GM19468 (cell line): ENCODE data around the gene SLC39A3.

Experiments
- ATAC-seq: cut with Tn5 transposase; IDR thresholded peaks from one replicate; pipeline ENCODE4 v1.9.1; 2021; ENCODE audit warnings: mild to moderate bottlenecking, moderate library complexity, moderate number of reproducible peaks; ENCODE audit not compliant: unreplicated experiment; ENCODE audit errors: extremely low read depth

Gene SLC39A3, protein sequence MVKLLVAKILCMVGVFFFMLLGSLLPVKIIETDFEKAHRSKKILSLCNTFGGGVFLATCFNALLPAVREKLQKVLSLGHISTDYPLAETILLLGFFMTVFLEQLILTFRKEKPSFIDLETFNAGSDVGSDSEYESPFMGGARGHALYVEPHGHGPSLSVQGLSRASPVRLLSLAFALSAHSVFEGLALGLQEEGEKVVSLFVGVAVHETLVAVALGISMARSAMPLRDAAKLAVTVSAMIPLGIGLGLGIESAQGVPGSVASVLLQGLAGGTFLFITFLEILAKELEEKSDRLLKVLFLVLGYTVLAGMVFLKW

DNA sequence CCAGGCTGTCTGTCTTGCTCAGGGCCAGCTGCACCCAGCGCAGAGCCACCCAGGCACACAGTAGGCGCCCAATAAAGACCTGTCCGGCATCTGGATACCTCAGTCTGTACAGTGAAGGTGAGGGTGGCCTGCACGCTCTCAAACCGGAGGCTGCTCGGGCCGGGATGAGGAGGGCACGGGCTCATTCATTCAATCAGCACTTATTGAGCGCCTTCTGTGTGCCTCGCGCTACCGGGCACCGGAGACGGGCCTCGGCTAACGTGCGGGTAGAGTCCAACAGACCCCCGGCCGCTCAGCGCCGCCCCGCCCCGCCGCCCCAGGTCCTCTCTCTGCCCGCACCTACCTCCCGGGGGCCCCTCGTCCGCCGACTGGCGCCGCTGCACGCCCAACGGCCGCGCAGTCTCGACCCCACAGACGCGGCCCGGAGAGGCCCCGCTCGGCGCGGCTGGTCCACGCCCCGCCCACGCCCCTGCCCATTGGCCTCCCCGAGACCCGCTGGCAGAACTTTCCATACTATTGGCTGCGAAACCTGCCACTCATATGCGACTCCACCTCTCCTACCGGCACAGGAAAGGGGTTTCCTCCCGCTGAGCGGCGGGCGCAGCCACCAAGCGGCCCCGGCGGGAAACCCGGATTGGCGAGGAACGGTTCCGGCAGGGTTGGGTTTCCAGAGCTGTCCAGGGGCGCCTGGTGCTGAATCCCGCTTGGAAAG, at the start of gene SLC39A3:
Gene SLC39A3 (minus strand): TSS at position 416 of the 712 bp plus-strand sequence. CDS start 2,760 bp downstream, outside the sequence.
- ATAC-seq = peak; percentile 85

DNA sequence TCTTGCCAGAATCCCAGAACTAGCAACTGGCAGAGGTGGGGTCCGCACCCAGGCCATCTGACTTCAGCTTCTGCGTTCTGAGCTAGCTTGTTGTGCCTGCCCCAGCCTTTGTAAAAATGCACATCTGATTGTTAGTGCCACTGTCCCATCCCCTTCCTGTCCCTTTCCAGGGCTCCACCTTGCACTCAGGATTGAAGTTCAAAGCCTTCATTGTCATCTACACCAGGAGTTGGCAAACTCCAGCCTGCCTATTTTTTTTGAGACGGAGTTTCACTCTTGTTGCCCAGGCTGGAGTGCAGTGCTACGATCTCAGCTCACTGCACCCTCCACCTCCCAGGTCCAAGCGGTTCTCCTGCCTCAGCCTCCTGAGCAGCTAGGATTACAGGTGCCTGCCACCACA, 48.4 kb upstream of the SLC39A3 start:
- no peak for ATAC-seq

DNA sequence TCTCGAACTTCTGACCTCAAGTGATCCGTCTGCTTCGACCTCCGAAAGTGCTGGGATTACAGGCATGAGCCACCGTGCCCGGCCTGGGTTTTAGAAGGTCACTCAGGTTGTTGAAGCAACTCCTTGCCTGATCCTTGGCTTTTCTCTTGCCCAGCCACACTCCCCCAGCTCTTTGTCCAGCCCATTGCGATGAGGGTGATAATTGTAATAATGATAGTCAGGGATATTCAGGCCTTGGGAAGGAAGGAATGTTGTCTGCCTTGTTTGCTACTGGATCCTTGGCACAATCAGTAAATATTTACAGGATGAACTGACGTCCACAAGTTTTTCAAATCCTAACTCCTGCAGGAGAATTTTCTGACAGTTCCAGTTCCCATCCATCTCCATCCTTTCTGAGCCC, 47.3 kb upstream of the SLC39A3 start:
- no peak for ATAC-seq

DNA sequence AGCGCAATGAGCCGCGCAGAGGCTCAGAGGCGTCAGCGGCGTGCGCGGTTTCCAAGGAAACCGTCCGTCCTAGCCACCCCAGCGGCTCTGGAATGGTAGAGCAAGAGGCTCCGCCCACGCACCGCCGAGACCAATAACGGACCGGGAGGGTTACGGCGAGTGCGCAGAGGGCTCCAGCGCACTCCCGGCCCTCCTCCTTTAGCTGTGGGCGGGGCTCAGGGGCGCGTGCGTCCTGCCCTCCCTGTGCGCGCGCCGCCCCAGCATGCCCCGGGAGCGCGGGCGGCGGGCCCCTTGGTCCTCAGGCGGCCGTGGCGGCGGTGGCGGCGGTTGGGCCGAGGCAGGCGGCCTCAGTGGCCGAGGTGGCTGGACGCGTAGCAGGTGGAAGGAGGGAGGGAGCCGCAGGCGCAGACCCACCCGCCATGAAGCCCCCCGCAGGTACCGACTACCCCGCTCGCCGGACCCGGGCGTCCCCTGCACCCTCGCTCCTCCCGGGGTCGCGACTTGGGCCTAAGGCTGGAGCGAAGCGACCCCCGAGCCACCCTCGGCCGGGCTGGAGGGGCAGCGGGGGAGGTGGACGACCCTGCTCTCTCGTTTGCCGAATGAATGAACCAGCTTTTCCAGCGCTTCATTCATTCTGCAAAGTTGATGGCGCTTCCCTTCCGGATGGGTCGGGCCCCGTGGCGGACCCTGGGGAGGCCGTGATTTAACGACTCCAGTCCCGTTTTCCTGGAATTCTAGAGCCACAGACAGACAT, 45.6 kb upstream of the SLC39A3 start, which contains the start of gene THOP1:
Gene THOP1 (plus strand): TSS at position 260 of the 754 bp plus-strand sequence. CDS start 160 bp downstream, at position 420.
- peak; percentile 57 for ATAC-seq

DNA sequence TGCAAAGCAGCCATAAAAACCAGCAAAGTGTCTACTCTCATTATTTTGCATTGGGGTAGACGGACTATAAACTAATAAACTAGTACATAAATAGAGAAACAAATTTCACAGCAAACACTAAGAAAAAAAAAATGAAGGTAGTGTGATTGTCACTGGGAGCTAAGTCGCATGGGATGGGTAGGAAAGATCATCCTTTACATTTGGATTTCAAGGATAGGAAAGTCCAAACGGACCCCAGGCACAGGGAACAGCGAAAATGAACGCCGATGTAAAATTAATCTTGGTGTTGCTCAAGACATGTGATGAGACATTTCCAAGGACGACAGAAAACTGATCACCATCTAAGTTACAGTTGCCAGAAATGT, 43.9 kb upstream of the SLC39A3 start:
- ATAC-seq = no peak

DNA sequence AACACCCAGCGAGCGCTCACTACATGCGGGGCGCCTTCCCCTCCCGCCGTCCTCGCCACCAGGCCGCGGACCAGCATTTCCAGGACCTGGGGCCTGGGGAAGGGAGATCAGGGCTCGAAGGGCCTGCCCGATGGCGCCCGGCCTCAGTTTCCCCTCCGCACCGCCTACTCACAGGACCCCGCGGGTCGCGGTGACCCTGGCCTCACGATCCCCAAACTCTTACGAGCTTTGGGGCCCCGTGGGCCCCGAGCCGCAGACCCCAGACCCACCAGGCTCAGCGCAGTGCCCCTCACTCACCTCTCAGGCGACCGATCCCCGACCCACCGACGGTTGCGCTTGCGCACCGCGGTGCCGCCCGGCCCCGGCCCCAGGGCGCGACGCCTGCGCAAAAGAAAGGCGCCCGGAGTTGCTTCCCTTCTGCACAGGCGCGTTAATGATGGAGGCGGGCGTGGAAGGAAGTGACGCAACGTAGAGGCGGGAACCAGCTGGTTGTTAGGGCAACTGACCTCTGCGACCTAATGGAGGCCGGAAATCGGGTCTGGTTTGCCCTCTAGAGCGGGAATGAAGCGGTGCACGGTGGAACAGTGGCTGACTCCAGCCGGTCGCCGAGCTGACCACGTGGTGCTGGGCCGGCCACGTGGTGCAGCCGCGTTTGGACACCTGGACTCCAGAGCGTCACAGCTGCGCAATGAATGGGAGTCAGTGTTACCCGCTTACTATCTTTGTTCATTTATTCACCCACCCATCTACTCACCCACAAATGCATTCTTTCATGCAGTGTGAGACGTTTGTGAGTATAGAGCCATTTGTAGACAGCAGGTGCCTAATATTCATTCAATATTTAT, 43.3 kb upstream of the SLC39A3 start, which contains the start of gene SGTA:
Gene SGTA (minus strand): TSS at position 338 of the 845 bp plus-strand sequence. CDS start 14,205 bp downstream, outside the sequence.
- peak; percentile 71 for ATAC-seq

DNA sequence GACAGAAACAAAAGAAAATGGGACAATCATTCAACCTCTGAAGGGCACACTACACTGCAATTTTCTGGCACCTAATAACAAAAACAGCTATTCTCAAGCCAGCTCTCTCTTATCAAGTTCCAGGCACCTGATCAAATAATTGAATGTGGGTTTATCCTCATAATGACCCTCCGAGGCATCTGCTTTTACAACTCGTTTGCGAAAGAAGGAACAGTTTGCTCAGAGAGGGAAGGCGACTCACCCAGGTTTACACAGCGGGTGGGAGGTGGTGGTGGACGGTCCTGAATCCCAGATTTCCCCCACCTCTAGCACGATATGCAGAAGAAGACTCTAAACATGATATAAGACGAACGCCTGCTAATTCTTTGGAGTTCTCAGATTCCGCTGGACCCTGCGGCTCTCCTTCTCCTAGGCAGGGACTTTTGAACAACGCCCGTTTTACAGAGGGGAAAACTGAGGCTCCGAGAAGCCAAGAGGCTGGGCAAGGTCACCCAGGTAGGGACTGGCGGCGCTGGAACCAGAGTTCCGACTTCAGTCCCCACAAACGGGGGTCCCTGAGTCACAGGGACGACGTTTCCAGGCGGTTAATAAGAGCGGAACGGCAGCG, 42.6 kb upstream of the SLC39A3 start:
- no peak for ATAC-seq

DNA sequence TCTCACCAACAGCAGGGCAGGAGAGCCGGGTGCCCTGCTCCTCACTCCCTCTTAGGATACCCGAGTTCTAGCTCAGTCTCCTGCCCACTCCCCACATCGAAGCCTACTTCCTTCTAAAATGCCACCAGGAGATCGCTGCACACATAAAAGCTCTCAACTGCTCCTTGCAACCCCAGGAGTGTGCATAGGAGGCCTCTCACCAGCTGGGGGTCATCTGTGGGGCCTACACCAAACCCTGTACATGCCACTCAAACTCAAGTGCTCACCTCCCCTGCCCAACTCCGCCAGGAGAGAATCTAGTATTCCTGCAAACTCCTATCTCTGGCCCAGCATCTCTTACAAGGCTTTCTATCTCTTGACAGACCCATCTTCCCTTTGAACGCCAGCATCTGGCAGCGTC, 40.5 kb upstream of the SLC39A3 start:
- no peak for ATAC-seq

DNA sequence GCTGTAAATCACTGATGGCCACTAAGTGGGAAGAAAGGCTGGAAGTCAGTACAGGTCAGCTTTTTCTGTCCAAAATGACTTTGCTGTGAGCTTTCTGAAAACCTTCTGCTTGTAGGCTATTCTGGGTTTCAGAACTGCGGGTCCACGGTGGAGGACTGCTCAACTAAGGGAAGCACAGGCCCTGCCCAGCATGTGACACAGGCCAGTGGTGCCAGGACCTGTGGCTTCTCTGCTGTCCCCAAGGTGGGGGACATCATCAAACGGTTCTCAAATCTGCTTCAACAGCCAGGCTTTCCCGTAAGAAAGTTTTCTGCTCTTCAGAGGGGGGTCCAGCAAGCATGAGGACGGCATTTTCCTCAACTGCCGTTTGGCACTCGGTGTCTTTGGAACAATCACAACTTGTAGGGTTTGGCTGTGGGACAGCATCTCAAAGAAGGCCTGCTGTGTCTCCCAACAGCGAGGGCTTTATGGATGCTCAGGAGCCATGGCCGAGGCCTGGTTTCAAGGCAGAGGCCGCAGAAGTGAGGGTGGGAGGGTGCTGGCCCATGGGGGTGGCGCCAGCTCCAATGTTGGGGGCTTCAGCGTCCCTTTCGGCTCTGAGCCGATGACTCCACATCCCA, 39.4 kb upstream of the SLC39A3 start:
- no peak for ATAC-seq

DNA sequence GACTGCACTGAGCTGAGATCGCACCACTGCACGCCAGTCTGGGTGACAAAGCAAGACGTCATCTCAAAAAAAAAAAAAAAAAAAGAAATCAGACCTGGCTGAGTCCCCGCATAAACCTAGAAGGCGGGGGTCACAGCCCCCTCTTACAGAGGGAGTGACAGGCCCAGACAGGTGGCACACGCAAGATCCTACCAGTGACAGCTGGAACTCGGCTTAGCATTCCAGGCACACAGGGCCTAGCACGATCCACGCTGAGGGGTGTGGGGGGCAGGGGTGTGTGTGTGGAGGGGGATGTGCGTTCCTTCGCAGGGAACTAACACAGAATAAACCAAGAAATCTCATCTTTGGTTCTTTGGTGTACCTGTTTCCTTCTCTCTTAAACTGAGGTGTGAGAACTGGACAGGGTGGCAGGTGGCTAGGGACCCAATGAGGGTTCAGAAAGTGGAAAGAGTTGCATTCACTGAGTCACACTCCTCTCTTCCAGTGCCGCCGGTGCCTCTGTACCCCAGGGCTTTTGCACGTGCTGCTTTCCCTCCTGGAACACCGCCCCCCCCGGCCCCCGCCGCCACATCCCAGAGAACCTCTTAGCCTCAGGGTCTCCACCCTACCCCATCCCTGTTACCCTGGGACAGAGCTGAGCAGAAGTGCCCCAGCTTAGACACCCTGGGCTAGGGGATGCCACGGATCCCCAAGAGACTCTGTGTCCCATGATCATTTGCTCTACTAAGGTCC, 38.3 kb upstream of the SLC39A3 start:
- ATAC-seq = no peak

DNA sequence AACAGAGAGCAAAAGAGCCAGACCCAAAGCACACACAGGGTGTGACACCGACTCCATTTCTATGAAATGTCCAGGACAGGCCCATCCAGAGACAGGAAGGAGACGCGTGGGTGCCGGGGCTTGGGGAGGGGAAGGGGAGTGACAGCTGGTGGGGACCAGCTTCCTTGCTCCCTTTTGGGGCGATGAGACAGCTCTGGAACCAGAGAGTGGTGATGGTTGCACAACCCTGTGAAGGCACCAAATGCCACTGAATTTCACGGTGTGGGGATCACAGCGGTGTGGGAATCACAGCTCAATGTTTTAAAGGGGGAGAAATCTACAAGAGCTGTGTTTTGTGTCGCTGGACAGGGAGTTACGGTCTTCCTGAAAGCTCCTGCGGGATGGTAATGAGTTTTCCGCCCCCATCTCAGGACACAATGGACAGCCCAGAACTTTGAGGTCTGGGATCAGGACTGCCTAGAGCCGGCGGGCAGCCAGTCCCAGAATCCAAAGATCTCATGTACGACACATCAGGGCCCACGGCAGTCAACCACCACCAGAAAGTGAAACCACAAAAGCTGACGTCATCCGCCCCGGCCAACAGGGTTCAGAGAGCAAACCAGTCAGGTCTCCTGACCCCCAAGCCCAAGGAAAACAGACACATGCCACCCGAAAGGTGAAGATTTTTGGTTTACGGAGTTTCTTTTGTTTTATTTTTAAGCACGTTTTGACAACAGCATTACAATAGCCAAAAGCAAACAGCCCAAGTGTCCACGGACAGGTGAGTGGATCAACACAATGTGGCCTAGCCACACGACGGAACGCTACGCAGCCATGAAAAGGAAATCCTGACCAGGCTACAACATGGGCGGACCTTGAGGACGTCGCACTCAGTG, 36.0 kb upstream of the SLC39A3 start:
- no peak for ATAC-seq

DNA sequence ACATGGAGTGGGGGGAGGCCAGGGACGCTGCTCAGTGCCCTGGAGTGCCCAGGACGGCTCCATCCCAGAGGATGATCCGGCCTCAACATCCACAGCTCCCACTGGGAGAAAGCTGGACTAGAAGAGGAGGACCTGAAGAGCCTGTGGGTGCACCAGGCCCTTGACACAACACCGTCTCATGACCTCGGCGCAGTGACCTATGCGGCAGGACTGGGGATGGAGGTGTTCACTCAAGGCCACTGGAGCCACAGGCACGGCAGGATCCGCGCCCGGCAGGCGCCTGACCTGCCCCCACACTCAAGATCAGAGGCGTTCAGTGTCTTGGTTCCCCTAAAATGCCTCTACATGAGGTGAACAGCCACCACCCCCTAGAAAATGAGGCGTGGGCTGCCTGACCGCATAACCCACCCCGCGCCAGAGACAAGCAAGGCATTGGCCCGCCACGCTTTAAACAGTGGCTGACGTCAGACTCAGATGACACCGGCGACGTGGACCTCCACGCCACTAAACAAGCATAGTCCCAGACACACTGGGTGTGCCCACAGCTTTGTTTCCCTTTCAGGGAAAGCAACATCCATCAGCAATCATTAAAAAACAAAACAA, 35.2 kb upstream of the SLC39A3 start:
- no peak for ATAC-seq

DNA sequence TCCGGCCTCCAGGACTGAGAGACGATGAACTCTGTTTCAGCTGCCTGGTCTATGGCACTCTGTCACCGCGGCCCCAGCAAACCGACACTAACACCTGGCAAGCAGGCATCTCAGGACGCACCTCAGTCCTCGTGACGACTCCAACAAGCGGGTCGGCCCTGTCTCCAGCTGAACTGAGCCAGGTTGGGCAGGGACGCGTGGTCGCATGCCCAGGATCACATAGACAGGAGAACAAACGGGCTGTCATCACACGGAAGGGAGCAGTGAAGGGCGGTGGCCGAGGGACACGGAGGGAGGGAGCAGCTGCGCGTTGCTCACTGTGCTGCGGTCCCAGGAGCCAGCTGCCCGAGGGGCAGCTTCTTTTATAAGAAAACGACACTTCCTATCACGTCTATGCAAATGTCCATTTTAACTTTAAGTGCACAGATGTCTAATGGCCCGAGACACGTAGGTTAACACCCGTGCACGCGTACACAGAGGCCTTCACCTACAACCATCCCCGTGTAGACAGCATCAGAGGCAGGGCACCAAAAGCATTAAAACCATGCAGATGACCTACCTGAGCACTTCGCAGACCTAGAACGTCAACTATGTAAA, 34.4 kb upstream of the SLC39A3 start:
- no peak for ATAC-seq

DNA sequence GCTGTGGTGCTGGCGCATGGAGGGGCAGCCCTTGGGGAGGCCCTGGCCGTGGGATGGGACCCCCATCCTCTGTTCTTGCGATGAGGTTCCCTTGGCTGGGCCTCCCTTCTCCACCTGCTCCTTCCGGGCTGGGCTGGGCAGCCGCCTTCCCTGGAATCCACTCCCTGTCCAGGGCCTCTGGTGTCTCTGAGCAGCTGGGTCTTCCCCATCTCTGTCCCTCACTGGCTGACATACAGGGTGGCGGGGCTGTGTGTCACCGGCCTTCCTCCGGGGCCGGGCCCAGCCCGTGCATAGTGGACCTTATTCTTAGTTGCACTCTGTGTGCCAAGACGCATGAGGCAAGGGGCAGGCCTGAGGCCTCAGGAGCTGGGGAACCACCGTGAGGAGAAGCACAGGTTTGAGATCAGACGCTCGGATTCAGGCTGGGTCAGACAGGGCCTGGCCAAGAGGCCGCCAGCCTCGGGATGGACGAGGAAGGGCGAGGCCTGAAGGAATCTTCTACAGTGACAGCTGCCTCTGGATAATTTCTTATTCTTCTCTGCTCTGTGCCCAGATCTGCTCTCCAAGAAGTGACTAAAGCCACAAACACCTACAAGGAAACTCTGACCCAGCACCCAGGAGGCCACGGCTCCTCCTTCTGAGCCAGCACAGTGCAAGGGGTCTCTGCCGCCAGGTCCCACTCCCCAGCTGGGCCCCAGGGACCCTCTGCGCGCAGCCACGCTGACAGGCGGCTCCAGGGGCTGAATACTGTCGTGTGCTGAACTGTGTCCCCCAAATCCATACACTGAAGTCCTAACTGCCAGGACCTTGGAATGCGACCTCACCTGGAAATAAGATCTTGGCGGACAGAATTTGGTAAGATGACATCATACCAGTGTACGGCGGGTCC, 32.2 kb upstream of the SLC39A3 start:
- no peak for ATAC-seq

DNA sequence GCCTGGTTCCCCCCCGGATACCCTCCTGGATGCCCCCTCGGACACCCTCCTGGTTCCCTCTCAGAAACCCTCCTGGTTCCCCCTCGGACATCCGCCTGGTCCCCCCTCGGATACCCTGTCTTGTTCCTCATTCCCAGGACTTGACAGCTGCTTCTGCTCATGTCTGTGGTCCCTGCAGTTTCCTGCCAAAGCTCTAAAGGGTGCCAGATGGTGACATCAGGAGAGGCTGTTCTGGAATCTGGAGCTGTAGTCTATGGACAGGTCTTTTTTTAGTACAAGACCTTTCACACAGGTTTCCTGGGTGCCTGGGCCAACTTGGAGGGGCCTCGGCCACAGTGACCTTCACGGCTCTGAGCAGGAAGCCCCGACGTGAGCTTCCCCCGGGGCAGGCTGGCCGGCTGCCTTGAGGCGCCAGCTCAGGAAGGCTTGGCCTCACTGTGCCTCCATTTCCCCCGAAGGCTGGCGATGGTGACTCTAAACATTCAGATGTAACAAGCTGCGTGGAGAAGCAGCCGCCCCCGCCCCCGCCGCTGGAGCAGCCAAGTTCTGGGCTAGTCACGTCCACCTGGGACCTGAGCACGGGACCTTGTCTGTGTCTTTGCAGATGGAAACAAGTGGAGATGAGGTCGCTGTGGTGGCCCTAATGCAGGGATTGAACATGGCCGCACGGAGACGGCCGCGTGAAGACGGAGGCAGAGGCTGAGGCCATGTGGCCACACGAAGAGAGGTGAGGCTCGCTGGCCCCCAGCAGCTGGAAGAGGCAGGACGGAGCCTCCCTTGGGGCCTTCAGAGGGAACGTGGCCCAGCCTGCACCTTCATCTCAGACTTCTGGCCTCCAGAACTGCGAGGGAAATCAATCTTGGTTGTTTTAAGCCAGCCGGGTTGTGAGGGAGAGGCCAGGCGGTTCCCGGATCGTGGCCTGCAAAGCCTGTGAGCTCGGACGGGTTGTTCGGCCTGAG, 30.5 kb upstream of the SLC39A3 start:
- no peak for ATAC-seq
